Keratinocyte (primary cell): ENCODE data around the gene NOTUM. TPM values are rescaled to one million over a fixed set of nuclear protein-coding genes. Genes with fewer than 3 reads are reported as not detected.

Source experiments
- DNase-seq: peaks from one replicate; pipeline ENCODE4 v3.0.0-alpha.2; 2011; ENCODE audit warnings: low read depth, missing footprints, low spot score
- FAIRE-seq: peaks from 2 replicates; lab custom pipeline; 2011; peaks lifted over from hg19 to GRCh38; lab: Jason Lieb, UNC
- H2AFZ ChIP-seq: 2 replicates; pipeline ENCODE4 v1.6.0; 2012; ENCODE audit warnings: low read length, control low read depth, inconsistent platforms; ENCODE audit not compliant: control insufficient read depth
- H3K27ac ChIP-seq: 2 replicates; pipeline ENCODE4 v1.5.1; 2011; ENCODE audit warnings: low read length; ENCODE audit not compliant: control insufficient read depth, insufficient read depth
- H3K27me3 ChIP-seq: 3 replicates; pipeline ENCODE4 v1.6.0; 2011; ENCODE audit warnings: low read length; ENCODE audit not compliant: control insufficient read depth, insufficient read depth; ENCODE audit errors: extremely low read depth
- H3K36me3 ChIP-seq, 2 experiments: 2 replicates in 1 of 2; 3 replicates in 1 of 2; pipeline ENCODE4 v1.5.1; 2011; ENCODE audit warnings: low read length in 2 of 2, mild to moderate bottlenecking in 1 of 2; ENCODE audit not compliant: control insufficient read depth in 2 of 2, insufficient read depth in 2 of 2; ENCODE audit errors: extremely low read depth in 1 of 2
- H3K4me1 ChIP-seq: 3 replicates; pipeline ENCODE4 v1.5.1; 2011; ENCODE audit warnings: low read length; ENCODE audit not compliant: control insufficient read depth, insufficient read depth; ENCODE audit errors: extremely low read depth
- H3K4me2 ChIP-seq: 3 replicates; pipeline ENCODE4 v1.6.0; 2011; ENCODE audit warnings: low read depth, low read length; ENCODE audit not compliant: control insufficient read depth, insufficient read depth; ENCODE audit errors: extremely low read depth
- H3K4me3 ChIP-seq, 3 experiments: fragments of 200-600 bp in 1 of 3; sonication (generic) in 1 of 3; 2 replicates in 2 of 3; 3 replicates in 1 of 3; pipeline ENCODE4 v1.5.1; 2011 to 2016; ENCODE audit warnings: low read length in 3 of 3, mild to moderate bottlenecking in 3 of 3, control low read depth in 2 of 3, inconsistent platforms in 1 of 3, low read depth in 1 of 3, mixed read lengths in 1 of 3, mixed run types in 1 of 3, moderate library complexity in 1 of 3; ENCODE audit not compliant: control insufficient read depth in 2 of 3, insufficient read depth in 2 of 3; ENCODE audit errors: extremely low read depth in 1 of 3
- H3K79me2 ChIP-seq: 2 replicates; pipeline ENCODE4 v1.6.0; 2012; ENCODE audit warnings: low read length; ENCODE audit not compliant: control insufficient read depth, insufficient read depth
- H3K9ac ChIP-seq: 3 replicates; pipeline ENCODE4 v1.6.0; 2011; ENCODE audit warnings: low read length; ENCODE audit not compliant: control insufficient read depth, insufficient read depth; ENCODE audit errors: extremely low read depth
- H3K9me1 ChIP-seq: 3 replicates; pipeline ENCODE4 v1.6.0; 2011; ENCODE audit warnings: low read length; ENCODE audit not compliant: control insufficient read depth, insufficient read depth; ENCODE audit errors: extremely low read depth
- H3K9me3 ChIP-seq: 2 replicates; pipeline ENCODE4 v1.5.1; 2012; ENCODE audit warnings: low read depth, low read length; ENCODE audit not compliant: control insufficient read depth
- H4K20me1 ChIP-seq: 3 replicates; pipeline ENCODE4 v1.6.0; 2011; ENCODE audit warnings: low read length; ENCODE audit not compliant: control insufficient read depth, insufficient read depth; ENCODE audit errors: extremely low read depth
- CTCF ChIP-seq, 3 experiments: IDR thresholded peaks in 1 of 3; conservative IDR thresholded peaks in 1 of 3; optimal IDR thresholded peaks in 1 of 3; 2 replicates in 2 of 3; 3 replicates in 1 of 3; pipeline versions ENCODE3 to v1.5.1; 2011; ENCODE audit warnings: low read length in 3 of 3, mild to moderate bottlenecking in 3 of 3, moderate library complexity in 2 of 3, control low read depth in 1 of 3, inconsistent platforms in 1 of 3; ENCODE audit not compliant: insufficient read depth in 2 of 3; ENCODE audit errors: extremely low read depth in 1 of 3
- EZH2 ChIP-seq: IDR thresholded peaks from one replicate; pipeline ENCODE4 v1.6.1; 2012; ENCODE audit warnings: inconsistent platforms, mild to moderate bottlenecking, low read length, moderate library complexity
- dilution Hi-C: fragments of 300-500 bp; cut with MboI; formaldehyde crosslinking; loops from one replicate; pipeline ENCODE4 v1.7.0; 2020; ENCODE audit warnings: low sequenced_read_pairs; ENCODE audit not compliant: extremely low pct_ligation_motif_present
- polyA plus RNA-seq, 5 experiments: library from polyadenylated mRNA; depleted of rRNA in 3 of 5; stranded (reverse) in 3 of 5; stranded (forward) in 1 of 5; unstranded in 1 of 5; fragments of >200 nt; gene quantifications; 1 replicate in 1 of 5; 2 replicates in 3 of 5; 3 replicates in 1 of 5; pipeline versions ENCODE4 v1.2.1 to v1.2.3, GENCODE V29; 2011 to 2012; ENCODE audit warnings: missing spikeins in 2 of 5, low read depth in 1 of 5, low replicate concordance in 1 of 5

NOTUM gene
- polyA plus RNA-seq, 1 donor (not counting 4 experiments of a cell fraction or from before 2014, with no cell fraction given) = not detected

- no peaks in the 10 kb centered on the region for H3K9me3 ChIP-seq
- H4K20me1 ChIP-seq = no peaks in the 10 kb centered on the region
- H3K4me3 ChIP-seq = no peak overlapping the region
- FAIRE-seq (no peak), DNase-seq (no peak)
- TF ChIP-seq EZH2 (no peak), CTCF (optimal IDR thresholded peaks at IDR 0.05 in 1 of 3, IDR thresholded peaks at IDR 0.05 in 1 of 3, conservative IDR thresholded peaks at IDR 0.05 in 1 of 3; ENCODE audit: extremely low read depth in 1 of 3, insufficient read depth in 2 of 3, low read length in 3 of 3) (no peak)
- H3K9me1 ChIP-seq = no peaks in the 10 kb centered on the region
- no peak overlapping the region for H2AFZ ChIP-seq
- no peaks in the 10 kb centered on the region for H3K79me2 ChIP-seq
- dilution Hi-C loops = no loop called here
- H3K4me2 ChIP-seq = no peak overlapping the region
- no peaks in the 10 kb centered on the region for H3K36me3 ChIP-seq
- no peak overlapping the region for H3K27ac ChIP-seq
- no peak overlapping the region for H3K9ac ChIP-seq
- peaks cover 8% of the 10 kb centered on the region for H3K4me1 ChIP-seq
- H3K27me3 ChIP-seq = no peaks in the 10 kb centered on the region
Measured at GRCh38 chr17:81996757-81997441, 35.9 kb upstream of the NOTUM start.

- Histone ChIP-seq H3K79me2 (no peaks in the 10 kb centered on the region), H3K9me1 (no peaks in the 10 kb centered on the region), H3K4me3 (no peak overlapping the region), H3K9ac (no peak overlapping the region), H3K9me3 (no peaks in the 10 kb centered on the region), H3K36me3 (no peaks in the 10 kb centered on the region), H3K4me2 (no peak overlapping the region), H3K4me1 (peaks cover 14% of the 10 kb centered on the region), H2AFZ (no peak overlapping the region), H3K27me3 (no peaks in the 10 kb centered on the region), H4K20me1 (no peaks in the 10 kb centered on the region), H3K27ac (no peak overlapping the region)
- no peak for DNase-seq
- dilution Hi-C loops = no loop called here
- no peak for TF ChIP-seq CTCF (optimal IDR thresholded peaks at IDR 0.05 in 1 of 3, IDR thresholded peaks at IDR 0.05 in 1 of 3, conservative IDR thresholded peaks at IDR 0.05 in 1 of 3; ENCODE audit: extremely low read depth in 1 of 3, insufficient read depth in 2 of 3, low read length in 3 of 3)
- TF ChIP-seq EZH2 = no peak
- no peak for FAIRE-seq
Measured at GRCh38 chr17:81996232-81996756, 35.3 kb upstream of the NOTUM start.
